Measurements from ENCODE around the gene EFEMP1.

The EFEMP1 gene

GRCh38 chr2:55871637-55872036 lies 51.9 kb downstream of the EFEMP1 start:
- in situ Hi-C loops (cut with HindIII; ENCODE audit: low sequenced_read_pairs), result no loop called here
- H3K4me3 ChIP-seq (ENCODE audit: low read depth, low read length), result no peak overlapping the region
- TF ChIP-seq CTCF (IDR thresholded peaks at IDR 0.05; ENCODE audit: low read depth, low read length), result no peak
- no peak for DNase-seq (ENCODE audit: low read depth, low spot score)

GRCh38 chr2:55869637-55870325 lies 53.8 kb downstream of the EFEMP1 start:
- no peak for TF ChIP-seq CTCF (IDR thresholded peaks at IDR 0.05; ENCODE audit: low read depth, low read length)
- H3K4me3 ChIP-seq (ENCODE audit: low read depth, low read length), result no peak overlapping the region
- in situ Hi-C loops (cut with HindIII; ENCODE audit: low sequenced_read_pairs), result no loop called here
- peak; percentile 57 for DNase-seq (ENCODE audit: low read depth, low spot score)

- no peak for TF ChIP-seq CTCF (IDR thresholded peaks at IDR 0.05; ENCODE audit: low read depth, low read length)
- H3K4me3 ChIP-seq (ENCODE audit: low read depth, low read length), result no peak overlapping the region
- peak; percentile 76 for DNase-seq (ENCODE audit: low read depth, low spot score)
- in situ Hi-C loops (cut with HindIII; ENCODE audit: low sequenced_read_pairs), result no loop called here
Observed at GRCh38 chr2:55865096-55865835, 58.3 kb downstream of the EFEMP1 start.

- TF ChIP-seq CTCF (IDR thresholded peaks at IDR 0.05; ENCODE audit: low read depth, low read length), result no peak
- in situ Hi-C loops (cut with HindIII; ENCODE audit: low sequenced_read_pairs), result no loop called here
Observed at GRCh38 chr2:55864351-55865084, 59.1 kb downstream of the EFEMP1 start.

GRCh38 chr2:55862673-55863390 lies 60.8 kb downstream of the EFEMP1 start:
- H3K4me3 ChIP-seq (ENCODE audit: low read depth, low read length), result no peak overlapping the region
- DNase-seq (ENCODE audit: low read depth, low spot score), result peak; percentile 99
- in situ Hi-C loops (cut with HindIII; ENCODE audit: low sequenced_read_pairs), result no loop called here
- TF ChIP-seq CTCF (IDR thresholded peaks at IDR 0.05; ENCODE audit: low read depth, low read length), result no peak

More at GRCh38 chr2:55864351-55865084, 59.1 kb downstream of the EFEMP1 start:
- no peak for DNase-seq (ENCODE audit: low read depth, low spot score)
- H3K4me3 ChIP-seq (ENCODE audit: low read depth, low read length), result no peak overlapping the region

- in situ Hi-C loops (cut with HindIII; ENCODE audit: low sequenced_read_pairs), result no loop called here
- DNase-seq (ENCODE audit: low read depth, low spot score), result peak; percentile 94
Observed at GRCh38 chr2:55862246-55862645, 61.3 kb downstream of the EFEMP1 start.

More at GRCh38 chr2:55862246-55862645, 61.3 kb downstream of the EFEMP1 start:
- TF ChIP-seq CTCF (IDR thresholded peaks at IDR 0.05; ENCODE audit: low read depth, low read length), result no peak
- H3K4me3 ChIP-seq (ENCODE audit: low read depth, low read length), result no peak overlapping the region

All from astrocyte of the spinal cord (primary cell).